GM10248 (cell line): Measurements from ENCODE around the gene POLA1.

ENCODE experiments used
- CTCF ChIA-PET: fragments of 300-600 bp; sonication (Branson Sonifier 250); formaldehyde crosslinking; extraction: SDS; loops from one replicate; lab custom pipeline; 2021; ENCODE audit warnings: antibody characterized with exemption; lab: Yijun Ruan, JAX
- POLR2A ChIA-PET: fragments of 350-650 bp; sonication (Branson Sonifier 250); formaldehyde crosslinking; extraction: SDS; loops from one replicate; lab custom pipeline; 2020; ENCODE audit warnings: antibody characterized with exemption; lab: Yijun Ruan, JAX
- DNase-seq: peaks from one replicate; pipeline ENCODE4 v3.0.0; 2012; ENCODE audit errors: extremely low spot score
- TF ChIP-seq, protein P1 (sequence below): IDR thresholded peaks from 2 replicates; pipeline ENCODE4 v1.5.1; 2012; ENCODE audit warnings: mild to moderate bottlenecking, low read depth; ENCODE audit errors: extremely low read depth, missing control alignments, control extremely low read depth

The POLA1 gene

GRCh38 chrX:24982306-24982965 is 288.7 kb downstream of the POLA1 start:
- TF ChIP-seq, protein P1, sequence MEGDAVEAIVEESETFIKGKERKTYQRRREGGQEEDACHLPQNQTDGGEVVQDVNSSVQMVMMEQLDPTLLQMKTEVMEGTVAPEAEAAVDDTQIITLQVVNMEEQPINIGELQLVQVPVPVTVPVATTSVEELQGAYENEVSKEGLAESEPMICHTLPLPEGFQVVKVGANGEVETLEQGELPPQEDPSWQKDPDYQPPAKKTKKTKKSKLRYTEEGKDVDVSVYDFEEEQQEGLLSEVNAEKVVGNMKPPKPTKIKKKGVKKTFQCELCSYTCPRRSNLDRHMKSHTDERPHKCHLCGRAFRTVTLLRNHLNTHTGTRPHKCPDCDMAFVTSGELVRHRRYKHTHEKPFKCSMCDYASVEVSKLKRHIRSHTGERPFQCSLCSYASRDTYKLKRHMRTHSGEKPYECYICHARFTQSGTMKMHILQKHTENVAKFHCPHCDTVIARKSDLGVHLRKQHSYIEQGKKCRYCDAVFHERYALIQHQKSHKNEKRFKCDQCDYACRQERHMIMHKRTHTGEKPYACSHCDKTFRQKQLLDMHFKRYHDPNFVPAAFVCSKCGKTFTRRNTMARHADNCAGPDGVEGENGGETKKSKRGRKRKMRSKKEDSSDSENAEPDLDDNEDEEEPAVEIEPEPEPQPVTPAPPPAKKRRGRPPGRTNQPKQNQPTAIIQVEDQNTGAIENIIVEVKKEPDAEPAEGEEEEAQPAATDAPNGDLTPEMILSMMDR, result no peak
- ChIA-PET POLR2A (no interaction called here), CTCF (interaction anchor here (1.2 kb wide), 1 partner anchor 25 kb away, joined by 3 read pairs; no protein-coding TSS in a partner anchor)
- DNase-seq, result no peak

- TF ChIP-seq, protein P1, result no peak
- DNase-seq, result no peak
- CTCF ChIA-PET, result no interaction called here
- POLR2A ChIA-PET, result no interaction called here
These were observed 290.2 kb downstream of the POLA1 start for GRCh38 chrX:24983931-24984330.

DNA sequence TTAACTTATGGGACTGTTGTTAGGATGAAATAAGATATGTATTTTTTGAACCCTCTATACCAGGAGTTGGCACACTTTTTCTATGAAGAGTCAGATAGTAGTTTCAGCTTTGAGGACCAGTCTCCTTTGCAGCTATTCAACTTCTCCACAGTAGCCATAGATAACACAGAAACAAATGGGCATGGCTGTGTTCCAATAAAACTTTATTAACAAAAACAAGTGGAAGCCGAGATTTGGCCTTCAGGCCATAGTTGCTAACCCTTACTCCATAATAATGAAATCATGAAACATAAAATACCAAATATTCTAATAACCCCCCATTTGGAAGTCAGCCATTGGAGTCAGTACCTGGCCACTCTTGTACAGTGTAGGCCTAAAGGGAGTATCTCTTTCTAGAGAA is 291.4 kb downstream of the POLA1 start:
- TF ChIP-seq, protein P1, result no peak

DNA sequence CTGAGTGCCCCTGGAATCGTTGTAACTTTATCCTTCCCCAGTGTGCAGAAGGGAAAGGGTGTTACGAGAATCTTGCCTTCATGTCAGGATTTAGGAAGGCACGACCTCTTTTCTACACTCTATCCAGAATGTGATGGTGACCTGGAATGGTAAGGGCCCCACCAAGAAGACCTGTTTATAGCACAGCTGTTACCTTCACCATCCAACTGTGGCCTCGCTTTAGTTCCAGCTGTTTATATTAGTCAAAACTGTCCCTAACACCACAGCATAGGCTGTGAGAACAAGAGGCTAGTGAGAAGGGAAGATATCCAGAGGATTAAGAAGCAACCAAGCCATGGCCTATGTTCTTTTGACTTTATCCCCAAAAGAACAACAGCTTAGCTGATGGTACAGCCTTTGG is 294.0 kb downstream of the POLA1 start:
- DNase-seq, result no peak
- ChIA-PET POLR2A (no interaction called here), CTCF (no interaction called here)
- TF ChIP-seq, protein P1, result no peak

More for the DNA sequence above, 291.4 kb downstream of the POLA1 start:
- no peak for DNase-seq
- POLR2A ChIA-PET, result no interaction called here
- CTCF ChIA-PET, result no interaction called here

DNA sequence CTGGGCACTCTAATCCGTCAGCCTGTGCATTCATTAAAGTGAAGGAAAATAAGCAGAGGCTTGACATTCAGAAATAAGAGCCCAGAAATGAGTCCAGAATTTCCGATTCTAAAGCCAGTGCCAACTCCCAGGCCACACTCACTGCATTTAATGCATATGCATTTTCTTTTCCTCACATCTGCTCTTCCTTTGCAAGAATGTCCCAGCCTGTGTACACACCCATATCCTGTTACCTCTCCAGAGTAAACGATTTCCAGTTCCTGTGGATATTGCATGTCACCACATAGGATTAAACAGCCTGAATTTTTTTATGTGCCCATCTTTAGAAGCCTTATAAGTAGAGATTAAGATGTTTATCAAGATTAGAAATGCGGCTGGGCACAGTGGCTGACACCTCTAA is 294.6 kb downstream of the POLA1 start:
- ChIA-PET POLR2A (no interaction called here), CTCF (no interaction called here)
- TF ChIP-seq, protein P1, result no peak
- no peak for DNase-seq

DNA sequence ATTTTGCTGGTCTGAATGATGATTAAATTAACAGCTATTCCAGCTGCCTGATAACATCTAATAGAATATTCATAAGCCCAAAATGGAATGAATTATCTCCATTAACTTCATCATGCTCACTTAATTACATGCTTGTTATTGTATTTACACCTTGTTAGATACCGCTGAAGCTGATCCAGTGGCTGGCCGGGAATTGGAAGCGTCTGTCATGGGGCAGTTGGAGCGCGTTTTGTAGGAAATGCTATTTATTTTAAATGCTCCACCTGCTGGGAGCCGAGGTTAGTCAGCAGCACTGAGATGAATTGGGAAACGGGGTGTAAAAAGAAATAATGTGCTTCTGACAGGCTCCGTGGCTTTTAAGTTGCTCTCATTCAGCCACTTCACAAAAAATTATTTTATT is 296.8 kb downstream of the POLA1 start:
- TF ChIP-seq, protein P1, result no peak
- ChIA-PET POLR2A (no interaction called here), CTCF (no interaction called here)
- DNase-seq, result no peak
